GM06990 (cell line): ENCODE results near the gene ARHGAP45.

Experiments used
- DNase-seq: peaks from one replicate; pipeline ENCODE4 v3.0.0-alpha.2; 2011; ENCODE audit not compliant: insufficient read length; ENCODE audit errors: extremely low read depth
- H3K27me3 ChIP-seq: replicated peaks from 2 replicates; pipeline ENCODE4 v1.6.0; 2011; ENCODE audit warnings: low read length; ENCODE audit not compliant: control insufficient read depth, insufficient read depth
- H3K36me3 ChIP-seq: 2 replicates; pipeline ENCODE4 v1.5.1; 2011; ENCODE audit warnings: low read length; ENCODE audit not compliant: control insufficient read depth, insufficient read depth
- H3K4me3 ChIP-seq: replicated peaks from 2 replicates; pipeline ENCODE4 v1.5.1; 2011; ENCODE audit warnings: low read depth, mild to moderate bottlenecking, control low read depth, low read length
- CTCF ChIP-seq: IDR thresholded peaks from 2 replicates; pipeline ENCODE4 v1.5.1; 2011; ENCODE audit warnings: low read length, control low read depth, mild to moderate bottlenecking, inconsistent platforms; ENCODE audit not compliant: insufficient read depth, poor library complexity, severe bottlenecking

The ARHGAP45 gene

GRCh38 chr19:1090731-1091543 is 24.0 kb downstream of the ARHGAP45 start:
- peak; percentile 17 for DNase-seq
- Histone ChIP-seq H3K27me3 (no peaks in the 10 kb centered on the region), H3K4me3 (no peak overlapping the region), H3K36me3 (peaks cover 21% of the 10 kb centered on the region)
- no peak for TF ChIP-seq CTCF

GRCh38 chr19:1091544-1092175 is 24.7 kb downstream of the ARHGAP45 start:
- no peak for DNase-seq
- TF ChIP-seq CTCF = no peak
- no peaks in the 10 kb centered on the region for H3K27me3 ChIP-seq
- no peak overlapping the region for H3K4me3 ChIP-seq
- H3K36me3 ChIP-seq = peaks cover 16% of the 10 kb centered on the region

- no peak overlapping the region; the same call in 1 of the 2 replicates for H3K4me3 ChIP-seq
- no peak for TF ChIP-seq CTCF
These were observed 26.4 kb downstream of the ARHGAP45 start for GRCh38 chr19:1093330-1093729.

GRCh38 chr19:1093811-1094553 is 27.0 kb downstream of the ARHGAP45 start:
- Histone ChIP-seq H3K36me3 (peaks cover 5% of the 10 kb centered on the region), H3K27me3 (no peaks in the 10 kb centered on the region), H3K4me3 (peak overlapping the region; percentile 88)
- DNase-seq = peak; percentile 19
- TF ChIP-seq CTCF = no peak

More at GRCh38 chr19:1093330-1093729, 26.4 kb downstream of the ARHGAP45 start:
- Histone ChIP-seq H3K36me3 (peaks cover 9% of the 10 kb centered on the region), H3K27me3 (no peaks in the 10 kb centered on the region)
- no peak for DNase-seq

GRCh38 chr19:1094655-1094977 is 27.6 kb downstream of the ARHGAP45 start:
- no peak for DNase-seq
- TF ChIP-seq CTCF = no peak
- peaks cover 5% of the 10 kb centered on the region for H3K36me3 ChIP-seq
- H3K27me3 ChIP-seq = no peaks in the 10 kb centered on the region
- peak overlapping the region; percentile 88 for H3K4me3 ChIP-seq
